Chondrocyte (in vitro differentiated cells): Measurements from ENCODE around the gene TCF25. TPM values are rescaled to one million over a fixed set of nuclear protein-coding genes. Genes with fewer than 3 reads are reported as not detected.
A peak's percentile ranks its signal among the peaks of the same experiment; 100 is the strongest.
"Not testable (repeated sequence)": the region's sequence is repeated elsewhere in the genome, so short reads cannot be mapped to it uniquely, and the experiment has no call there.

ENCODE experiments used
- DNase-seq: peaks from one replicate; pipeline ENCODE4 v3.0.0; 2021; ENCODE audit warnings: mixed read lengths, low spot score
- H3K27ac Mint-ChIP-seq: one replicate; pipeline ENCODE4 v1.8.0; 2021; ENCODE audit warnings: mild to moderate bottlenecking, moderate library complexity, mixed read lengths; ENCODE audit not compliant: unreplicated experiment
- H3K27me3 Mint-ChIP-seq: 2 replicates; pipeline ENCODE4 v1.8.0; 2021; ENCODE audit warnings: low read depth, mixed read lengths
- H3K36me3 Mint-ChIP-seq: 2 replicates; pipeline ENCODE4 v1.8.0; 2021; ENCODE audit warnings: low read depth, mixed read lengths
- H3K4me1 Mint-ChIP-seq: 2 replicates; pipeline ENCODE4 v1.8.0; 2021; ENCODE audit warnings: low read depth, mild to moderate bottlenecking, mixed read lengths
- H3K4me3 Mint-ChIP-seq: one replicate; pipeline ENCODE4 v1.8.0; 2021; ENCODE audit warnings: mild to moderate bottlenecking, moderate library complexity, mixed read lengths; ENCODE audit not compliant: unreplicated experiment
- H3K9me3 Mint-ChIP-seq: 2 replicates; pipeline ENCODE4 v1.8.0; 2021; ENCODE audit warnings: low read depth, mixed read lengths
- CTCF ChIP-seq: fragments of 200-600 bp; sonication (generic); IDR thresholded peaks from 2 replicates; pipeline ENCODE4 v1.5.0; 2021; ENCODE audit warnings: antibody characterized with exemption, mild to moderate bottlenecking, moderate library complexity
- long read RNA-seq: library from polyadenylated mRNA; stranded (forward); transcript quantifications from one replicate; pipeline ENCODE4 v2.0.0, GENCODE V29; 2021
- total RNA-seq: library from RNA; stranded (reverse); gene quantifications from 3 replicates; pipeline ENCODE4 v1.2.1, GENCODE V29; 2021

The TCF25 gene
- total RNA-seq = 200 to 237 TPM (median 212 TPM) in 3 replicates
- long read RNA-seq, transcript TCF25-201 (18 exons, 2,233 nt) = major isoform, 264 of 393 reads
- long read RNA-seq, partial matches to known transcripts = 15 of 393 reads
- long read RNA-seq, other reads (novel, unspliced or antisense) = 113 of 393 reads

GRCh38 chr16:89873109-89873971, at the start of gene TCF25:
TCF25 (plus strand) TSS chr16:89873592; CDS start chr16:89873668, 76 bp downstream.
- H3K36me3 Mint-ChIP-seq = peaks cover 2% of the 10 kb centered on the region
- H3K27ac Mint-ChIP-seq = peak within 1 kb of the TSS; percentile 99
- H3K4me1 Mint-ChIP-seq = peaks cover 17% of the 10 kb centered on the region
- no peak for TF ChIP-seq CTCF
- no peaks in the 10 kb centered on the region for H3K9me3 Mint-ChIP-seq
- no peak for DNase-seq
- no peaks in the 10 kb centered on the region for H3K27me3 Mint-ChIP-seq
- H3K4me3 Mint-ChIP-seq = peak within 1 kb of the TSS; percentile 87

- H3K27ac Mint-ChIP-seq, H3K27me3 Mint-ChIP-seq, DNase-seq, H3K9me3 Mint-ChIP-seq, H3K4me1 Mint-ChIP-seq, H3K36me3 Mint-ChIP-seq, H3K4me3 Mint-ChIP-seq: not testable (repeated sequence)
Observed at GRCh38 chr16:89823824-89824148, 49.6 kb upstream of the TCF25 start.

GRCh38 chr16:89826531-89827382, 46.6 kb upstream of the TCF25 start:
- TF ChIP-seq CTCF = no peak
- Mint-ChIP-seq H3K4me3 (no peak overlapping the region), H3K27me3 (no peaks in the 10 kb centered on the region), H3K9me3 (no peaks in the 10 kb centered on the region), H3K36me3 (no peaks in the 10 kb centered on the region), H3K4me1 (peaks cover 7% of the 10 kb centered on the region), H3K27ac (no peak overlapping the region)
- DNase-seq = no peak

- Mint-ChIP-seq H3K4me1 (peaks cover 7% of the 10 kb centered on the region), H3K9me3 (no peaks in the 10 kb centered on the region), H3K36me3 (no peaks in the 10 kb centered on the region), H3K27ac (peak overlapping the region; percentile 57), H3K4me3 (peak overlapping the region; percentile 66), H3K27me3 (no peaks in the 10 kb centered on the region)
- no peak for TF ChIP-seq CTCF
- DNase-seq = no peak
Observed at GRCh38 chr16:89827383-89828198, 45.8 kb upstream of the TCF25 start.

- Mint-ChIP-seq H3K36me3 (no peaks in the 10 kb centered on the region), H3K27ac (peak within 1 kb of the TSS; percentile 57), H3K4me1 (peaks cover 7% of the 10 kb centered on the region), H3K27me3 (no peaks in the 10 kb centered on the region), H3K9me3 (no peaks in the 10 kb centered on the region), H3K4me3 (peak within 1 kb of the TSS; percentile 66)
- TF ChIP-seq CTCF = no peak
- no peak for DNase-seq
Observed at GRCh38 chr16:89828199-89828869, 45.1 kb upstream of the TCF25 start, which contains the start of gene SPIRE2. SPIRE2 (plus strand) TSS chr16:89828475; CDS start chr16:89828551, 76 bp downstream.
